Osteoblast (primary cell): ENCODE measurements around the gene TNF. TPM values are rescaled to one million over a fixed set of nuclear protein-coding genes. Genes with fewer than 3 reads are reported as not detected.

Experiments used
- DNase-seq: peaks from one replicate; pipeline ENCODE4 v3.0.0; 2011; ENCODE audit warnings: low spot score, mixed read lengths; ENCODE audit not compliant: insufficient read length; ENCODE audit errors: missing footprints
- H2AFZ ChIP-seq: 2 replicates; pipeline ENCODE4 v1.6.0; 2011; ENCODE audit warnings: mild to moderate bottlenecking, low read length
- H3K27ac ChIP-seq: 2 replicates; pipeline ENCODE4 v1.5.1; 2011; ENCODE audit warnings: mild to moderate bottlenecking, low read depth, low read length, moderate library complexity
- H3K27me3 ChIP-seq: 2 replicates; pipeline ENCODE4 v1.6.0; 2012; ENCODE audit warnings: mild to moderate bottlenecking, control low read depth, inconsistent platforms, low read length, moderate library complexity; ENCODE audit not compliant: insufficient read depth
- H3K36me3 ChIP-seq: 2 replicates; pipeline ENCODE4 v1.5.1; 2011; ENCODE audit warnings: mild to moderate bottlenecking, low read length, control low read depth, moderate library complexity; ENCODE audit not compliant: insufficient read depth
- H3K4me1 ChIP-seq: 2 replicates; pipeline ENCODE4 v1.5.1; 2011; ENCODE audit warnings: mild to moderate bottlenecking, low read length, control low read depth, moderate library complexity; ENCODE audit not compliant: insufficient read depth
- H3K4me2 ChIP-seq: 2 replicates; pipeline ENCODE4 v1.6.0; 2011; ENCODE audit warnings: mild to moderate bottlenecking, low read length; ENCODE audit not compliant: insufficient read depth
- H3K4me3 ChIP-seq: fragments of 200-600 bp; sonication (generic); 3 replicates; pipeline ENCODE4 v1.5.1; 2012; ENCODE audit warnings: mild to moderate bottlenecking, low read length, inconsistent platforms; ENCODE audit not compliant: insufficient read depth
- H3K79me2 ChIP-seq: 2 replicates; pipeline ENCODE4 v1.6.0; 2012; ENCODE audit warnings: mild to moderate bottlenecking, low read length, control low read depth, inconsistent platforms; ENCODE audit not compliant: insufficient read depth
- H3K9me3 ChIP-seq: 2 replicates; pipeline ENCODE4 v1.5.1; 2011; ENCODE audit warnings: low read depth, low read length, control low read depth
- H4K20me1 ChIP-seq: 2 replicates; pipeline ENCODE4 v1.6.0; 2012; ENCODE audit warnings: mild to moderate bottlenecking, low read length, control low read depth; ENCODE audit not compliant: insufficient read depth
- CTCF ChIP-seq: IDR thresholded peaks from 2 replicates; pipeline ENCODE4 v1.5.1; 2011; ENCODE audit warnings: mild to moderate bottlenecking, low read depth, low read length, moderate library complexity; ENCODE audit errors: extremely low read depth
- total RNA-seq: library from RNA; depleted of rRNA; stranded (reverse); fragments of >200 nt; gene quantifications from 2 replicates; pipeline ENCODE4 v1.2.3, GENCODE V29; 2012

The TNF gene
- total RNA-seq, 1 donor: not detected

- Histone ChIP-seq H3K79me2 (peaks cover 32% of the 10 kb centered on the region), H3K4me3 (peak within 1 kb of the TSS; percentile 75), H3K27ac (peak within 1 kb of the TSS; percentile 87), H3K27me3 (no peaks in the 10 kb centered on the region), H3K4me2 (peak within 1 kb of the TSS; percentile 95), H3K4me1 (peaks cover 24% of the 10 kb centered on the region), H3K36me3 (peaks cover 20% of the 10 kb centered on the region), H2AFZ (peak within 1 kb of the TSS; percentile 92), H3K9me3 (no peaks in the 10 kb centered on the region), H4K20me1 (no peaks in the 10 kb centered on the region)
- DNase-seq: peak; percentile 90
- TF ChIP-seq CTCF: peak; percentile 99
Observed at GRCh38 chr6:31546339-31546957, 28.9 kb upstream of the TNF start, which contains the start of gene ATP6V1G2. TSS of gene ATP6V1G2 (minus strand) at chr6:31546608. CDS start at chr6:31546559, 49 bp downstream.

DNA sequence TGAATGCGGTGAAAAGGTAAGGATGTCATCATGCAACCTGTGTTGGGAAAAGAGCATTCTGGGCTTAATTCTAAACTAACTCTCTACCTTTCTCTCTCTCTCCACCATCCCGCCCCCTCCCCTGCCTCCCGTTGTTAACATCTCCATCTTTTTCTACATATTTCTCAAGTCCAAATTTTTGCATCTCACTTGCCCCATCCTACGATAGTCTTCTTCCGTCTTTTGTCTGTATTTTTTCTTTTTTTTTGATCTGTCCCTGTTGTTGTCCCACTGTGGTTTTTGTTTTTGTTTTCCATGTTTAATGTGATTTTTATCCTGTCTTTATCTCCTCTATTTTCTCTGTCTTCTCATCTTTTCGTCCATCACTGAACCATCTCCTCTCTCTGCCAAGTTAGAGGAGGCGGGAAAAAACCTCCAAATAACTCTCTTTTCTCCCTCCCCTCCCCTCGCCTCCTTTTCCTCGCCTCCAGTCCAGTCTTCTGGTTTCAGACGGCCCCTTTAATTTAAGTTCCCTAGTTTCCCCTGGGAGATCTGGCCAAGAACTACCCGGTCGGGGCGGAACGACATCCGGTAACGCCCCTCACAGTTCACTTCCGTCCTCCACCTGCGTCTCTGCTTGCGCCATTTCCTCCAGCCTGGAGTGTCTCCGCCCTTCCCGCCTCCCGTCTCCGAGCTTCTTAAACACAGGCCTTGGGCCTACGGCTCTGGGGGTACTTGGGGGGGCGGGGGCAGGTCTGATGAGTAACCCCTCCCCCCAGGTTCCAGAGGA, 28.2 kb upstream of the TNF start, which contains the start of gene NFKBIL1:
Gene NFKBIL1 (plus strand): TSS at position 651 of the 769 bp plus-strand sequence. CDS start 87 bp downstream, at position 738.
- TF ChIP-seq CTCF: no peak
- peaks cover 24% of the 10 kb centered on the region for H3K4me1 ChIP-seq
- no peaks in the 10 kb centered on the region for H3K9me3 ChIP-seq
- H3K36me3 ChIP-seq: peaks cover 20% of the 10 kb centered on the region
- H3K27me3 ChIP-seq: no peaks in the 10 kb centered on the region
- H3K27ac ChIP-seq: peak within 1 kb of the TSS; percentile 87
- peak; percentile 96 for DNase-seq
- no peaks in the 10 kb centered on the region for H4K20me1 ChIP-seq
- H2AFZ ChIP-seq: peak within 1 kb of the TSS; percentile 92
- peak within 1 kb of the TSS; percentile 75 for H3K4me3 ChIP-seq
- peak within 1 kb of the TSS; percentile 95 for H3K4me2 ChIP-seq
- H3K79me2 ChIP-seq: peaks cover 28% of the 10 kb centered on the region

DNA sequence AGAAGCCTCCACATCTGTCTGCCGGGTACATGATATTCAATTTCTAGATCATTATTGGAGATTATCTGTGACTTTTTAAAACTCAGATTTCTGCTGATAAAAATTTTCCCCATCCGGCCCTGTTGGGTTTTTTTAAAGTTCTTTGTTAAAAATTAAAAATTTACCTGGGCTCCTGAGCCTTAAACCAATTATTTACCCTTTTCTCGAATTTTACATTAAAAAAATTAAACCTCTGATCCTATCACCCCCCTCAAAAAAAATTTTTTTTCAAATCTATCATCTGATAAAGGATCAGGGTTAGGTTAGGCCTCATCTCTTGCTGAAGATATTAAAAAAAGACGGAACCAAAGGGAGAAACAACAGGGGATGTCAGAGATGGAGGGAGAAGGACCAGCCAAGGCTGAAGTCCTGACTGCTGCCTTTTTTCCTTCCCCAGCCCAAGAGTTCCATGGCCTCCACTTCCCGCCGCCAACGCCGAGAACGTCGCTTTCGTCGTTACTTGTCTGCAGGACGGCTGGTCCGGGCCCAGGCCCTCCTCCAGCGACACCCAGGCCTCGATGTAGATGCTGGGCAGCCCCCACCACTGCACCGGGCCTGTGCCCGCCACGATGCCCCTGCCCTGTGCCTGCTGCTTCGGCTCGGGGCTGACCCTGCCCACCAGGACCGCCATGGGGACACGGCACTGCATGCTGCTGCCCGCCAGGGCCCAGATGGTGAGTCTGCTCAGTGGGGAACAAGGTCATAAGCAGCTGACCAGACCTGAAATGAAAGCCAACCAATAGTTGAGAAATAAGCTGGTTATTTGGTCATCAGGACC, 27.4 kb upstream of the TNF start:
- TF ChIP-seq CTCF: no peak
- Histone ChIP-seq H2AFZ (peak overlapping the region; percentile 66), H3K36me3 (peaks cover 20% of the 10 kb centered on the region), H3K4me1 (peaks cover 20% of the 10 kb centered on the region), H3K79me2 (peaks cover 28% of the 10 kb centered on the region), H3K4me3 (peak overlapping the region; percentile 75), H3K9me3 (no peaks in the 10 kb centered on the region), H3K4me2 (peak overlapping the region; percentile 95), H4K20me1 (no peaks in the 10 kb centered on the region), H3K27me3 (no peaks in the 10 kb centered on the region), H3K27ac (peak overlapping the region; percentile 87)
- DNase-seq: peak; percentile 35
